Subcutaneous abdominal adipose tissue (tissue), 5 donors: ENCODE measurements around the gene SPOCK3.

Experiments
- H3K27ac ChIP-seq: one replicate; pipeline ENCODE4 v1.7.0; 2013; ENCODE audit warnings: low read depth, mild to moderate bottlenecking, inconsistent platforms, low read length, moderate library complexity
- H3K27me3 ChIP-seq, 5 donors: one replicate each; pipeline ENCODE4 v1.7.0; 2013; ENCODE audit warnings: low read length in 5 of 5, inconsistent platforms in 1 of 5; ENCODE audit not compliant: control insufficient read depth in 5 of 5, insufficient read depth in 4 of 5
- H3K36me3 ChIP-seq, 5 donors: one replicate each; pipeline ENCODE4 v1.7.0; 2013; ENCODE audit warnings: low read length in 5 of 5; ENCODE audit not compliant: control insufficient read depth in 5 of 5, insufficient read depth in 5 of 5
- H3K4me1 ChIP-seq, 5 donors: one replicate each; pipeline ENCODE4 v1.7.0; 2013; ENCODE audit warnings: low read length in 5 of 5, mild to moderate bottlenecking in 3 of 5, moderate library complexity in 1 of 5; ENCODE audit not compliant: control insufficient read depth in 5 of 5, insufficient read depth in 5 of 5
- H3K4me3 ChIP-seq, 5 donors: one replicate each; pipeline ENCODE4 v1.7.0; 2013; ENCODE audit warnings: low read length in 5 of 5, low read depth in 1 of 5
- H3K9ac ChIP-seq, 5 donors: one replicate each; pipeline ENCODE4 v1.7.0; 2013; ENCODE audit warnings: low read length in 5 of 5, mild to moderate bottlenecking in 4 of 5, moderate library complexity in 3 of 5
- H3K9me3 ChIP-seq, 5 donors: one replicate each; pipeline ENCODE4 v1.7.0; 2013; ENCODE audit warnings: low read length in 5 of 5; ENCODE audit not compliant: control insufficient read depth in 5 of 5
- donor health status: healthy.
- donor health status: healthy.
- donor health status: healthy.
- donor health status: healthy.
- donor health status: healthy.

The SPOCK3 gene

DNA sequence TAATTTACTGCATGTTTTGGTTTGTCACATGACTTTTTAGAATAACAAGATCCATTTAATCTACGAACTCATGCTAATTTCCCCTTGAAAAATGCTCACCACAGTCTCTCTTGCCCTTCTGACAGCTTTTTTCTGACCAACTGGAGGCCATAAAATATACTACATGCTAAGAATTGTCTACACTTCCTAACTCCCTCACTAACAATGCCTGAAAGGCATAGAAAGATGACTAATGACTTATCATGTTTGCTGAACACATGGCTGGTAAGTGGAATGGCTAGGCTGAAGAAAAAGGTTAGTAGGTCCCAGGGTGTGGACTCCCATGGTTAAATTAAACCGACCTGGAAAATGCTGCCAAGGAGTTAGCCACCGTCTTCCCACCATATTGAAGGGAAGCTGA lies 309.9 kb downstream of the SPOCK3 start:
- H3K9me3 ChIP-seq, result no peaks in the 10 kb centered on the region
- H3K4me1 ChIP-seq, result no peaks in the 10 kb centered on the region
- no peak overlapping the region for H3K9ac ChIP-seq
- H3K4me3 ChIP-seq, result no peak overlapping the region
- no peaks in the 10 kb centered on the region for H3K27me3 ChIP-seq
- no peaks in the 10 kb centered on the region for H3K36me3 ChIP-seq
- H3K27ac ChIP-seq, result no peak overlapping the region

GRCh38 chr4:166913926-166914325 lies 320.4 kb downstream of the SPOCK3 start:
- no peak overlapping the region for H3K9ac ChIP-seq

GRCh38 chr4:166903408-166903807 lies 330.9 kb downstream of the SPOCK3 start:
- H3K9me3 ChIP-seq, result peaks cover 0 to 3% (median 0%) of the 10 kb centered on the region in 5 donors
- no peak overlapping the region for H3K9ac ChIP-seq
- no peaks in the 10 kb centered on the region for H3K36me3 ChIP-seq
- H3K27ac ChIP-seq, result no peak overlapping the region
- H3K27me3 ChIP-seq, result no peaks in the 10 kb centered on the region
- no peaks in the 10 kb centered on the region for H3K4me1 ChIP-seq
- no peak overlapping the region for H3K4me3 ChIP-seq

More at GRCh38 chr4:166913926-166914325, 320.4 kb downstream of the SPOCK3 start:
- Histone ChIP-seq H3K27ac (no peak overlapping the region), H3K4me1 (no peaks in the 10 kb centered on the region), H3K4me3 (no peak overlapping the region), H3K9me3 (no peaks in the 10 kb centered on the region), H3K27me3 (no peaks in the 10 kb centered on the region), H3K36me3 (no peaks in the 10 kb centered on the region)

GRCh38 chr4:166902941-166903340 lies 331.4 kb downstream of the SPOCK3 start:
- no peak overlapping the region for H3K27ac ChIP-seq
- H3K27me3 ChIP-seq, result no peaks in the 10 kb centered on the region
- no peaks in the 10 kb centered on the region for H3K4me1 ChIP-seq
- H3K9ac ChIP-seq, result no peak overlapping the region
- no peak overlapping the region for H3K4me3 ChIP-seq
- H3K36me3 ChIP-seq, result no peaks in the 10 kb centered on the region
- peaks cover 0 to 3% (median 0%) of the 10 kb centered on the region in 5 donors for H3K9me3 ChIP-seq

- Histone ChIP-seq H3K4me1 (no peaks in the 10 kb centered on the region), H3K27ac (no peak overlapping the region), H3K4me3 (no peak overlapping the region), H3K9me3 (no peaks in the 10 kb centered on the region), H3K27me3 (no peaks in the 10 kb centered on the region), H3K9ac (no peak overlapping the region), H3K36me3 (no peaks in the 10 kb centered on the region)
Measured at GRCh38 chr4:166896254-166896653, 338.0 kb downstream of the SPOCK3 start.

DNA sequence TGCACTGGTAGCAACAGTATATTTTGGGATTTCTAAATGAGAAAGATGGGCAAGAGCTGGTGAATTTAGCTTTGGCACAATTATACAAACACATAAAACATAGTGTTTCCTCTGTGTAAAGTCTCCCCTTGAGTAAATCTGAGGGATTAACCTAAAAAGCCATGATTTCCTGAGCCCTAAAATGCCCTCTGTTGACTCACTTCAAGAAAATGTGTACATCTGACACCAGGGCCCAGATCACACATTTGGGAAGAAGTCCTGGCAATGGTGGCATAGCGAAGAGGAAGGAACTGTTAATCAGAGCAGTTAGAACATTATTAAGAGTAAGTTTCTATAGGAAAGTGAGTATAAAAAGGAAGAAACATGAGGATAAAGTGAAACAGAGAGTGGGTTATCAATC lies 338.5 kb downstream of the SPOCK3 start:
- Histone ChIP-seq H3K9ac (no peak overlapping the region), H3K4me3 (no peak overlapping the region), H3K27me3 (no peaks in the 10 kb centered on the region), H3K4me1 (no peaks in the 10 kb centered on the region), H3K36me3 (no peaks in the 10 kb centered on the region), H3K9me3 (no peaks in the 10 kb centered on the region), H3K27ac (no peak overlapping the region)

DNA sequence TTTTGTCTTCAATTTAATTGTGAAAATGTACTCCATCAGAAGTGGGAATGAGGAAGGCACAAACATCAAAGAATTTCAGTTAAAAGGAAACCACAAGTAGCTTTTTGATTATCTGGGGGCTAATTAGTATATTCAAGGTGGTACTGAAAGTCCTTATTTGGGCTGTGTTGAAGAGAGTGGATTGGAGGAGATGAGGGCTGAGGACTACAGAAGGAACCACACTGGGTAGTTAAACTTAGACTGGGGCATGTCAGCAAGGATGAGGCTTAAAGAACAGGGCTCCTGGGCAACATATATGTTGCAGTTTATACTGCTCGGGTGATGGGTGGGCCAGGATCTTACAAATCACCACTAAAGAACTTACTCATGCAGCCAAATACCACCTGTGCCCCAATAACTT lies 346.8 kb downstream of the SPOCK3 start:
- Histone ChIP-seq H3K9ac (no peak overlapping the region), H3K27me3 (no peaks in the 10 kb centered on the region), H3K9me3 (no peaks in the 10 kb centered on the region), H3K36me3 (no peaks in the 10 kb centered on the region), H3K4me3 (no peak overlapping the region), H3K27ac (no peak overlapping the region), H3K4me1 (no peaks in the 10 kb centered on the region)

- Histone ChIP-seq H3K36me3 (no peaks in the 10 kb centered on the region), H3K9me3 (no peaks in the 10 kb centered on the region), H3K27ac (no peak overlapping the region), H3K9ac (no peak overlapping the region), H3K4me1 (no peaks in the 10 kb centered on the region), H3K27me3 (no peaks in the 10 kb centered on the region), H3K4me3 (no peak overlapping the region)
Measured at GRCh38 chr4:166886718-166887117, 347.6 kb downstream of the SPOCK3 start.

DNA sequence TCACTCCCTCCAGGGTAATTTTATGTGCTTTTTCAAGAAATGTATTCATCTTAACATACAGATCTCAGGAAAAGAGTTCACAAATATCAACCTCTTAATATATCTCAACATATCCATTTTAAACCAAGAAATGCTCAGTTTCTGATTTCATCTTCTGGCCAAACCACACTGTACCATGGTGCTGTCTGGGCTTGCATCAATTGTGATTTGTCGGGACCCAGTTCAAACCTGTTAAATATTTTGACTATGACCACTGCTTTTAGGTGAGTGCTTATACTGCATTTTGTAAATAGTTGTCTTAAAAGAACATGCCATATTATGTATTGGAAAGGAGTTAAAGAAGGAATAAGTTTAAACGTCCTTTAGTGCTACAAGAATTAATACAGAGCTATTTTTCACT lies 352.1 kb downstream of the SPOCK3 start:
- H3K4me3 ChIP-seq, result no peak overlapping the region
- no peaks in the 10 kb centered on the region for H3K36me3 ChIP-seq
- no peaks in the 10 kb centered on the region for H3K27me3 ChIP-seq
- H3K9ac ChIP-seq, result no peak overlapping the region
- no peaks in the 10 kb centered on the region for H3K4me1 ChIP-seq
- no peaks in the 10 kb centered on the region for H3K9me3 ChIP-seq
- H3K27ac ChIP-seq, result no peak overlapping the region

DNA sequence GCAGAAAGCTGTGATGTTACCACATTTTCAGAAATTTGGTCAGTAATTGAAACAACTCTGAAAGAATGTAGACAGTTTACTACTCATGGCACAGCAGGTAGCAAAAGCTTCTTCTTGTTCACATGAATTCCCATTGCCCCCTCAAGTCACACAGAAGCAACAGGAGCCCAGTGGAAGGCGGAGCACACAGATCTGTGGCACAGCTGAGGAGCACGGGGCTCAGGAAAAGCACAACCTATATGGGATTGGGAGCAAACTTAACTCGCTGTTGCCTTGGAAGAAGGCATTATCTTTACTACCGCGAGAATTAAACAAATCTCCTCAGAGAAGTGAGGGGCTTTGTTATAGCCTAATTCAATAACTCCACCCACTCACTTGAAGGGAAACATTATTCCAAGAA lies 358.5 kb downstream of the SPOCK3 start:
- Histone ChIP-seq H3K9ac (no peak overlapping the region), H3K27ac (no peak overlapping the region), H3K4me1 (no peaks in the 10 kb centered on the region), H3K36me3 (no peaks in the 10 kb centered on the region), H3K9me3 (no peaks in the 10 kb centered on the region), H3K4me3 (no peak overlapping the region), H3K27me3 (no peaks in the 10 kb centered on the region)

DNA sequence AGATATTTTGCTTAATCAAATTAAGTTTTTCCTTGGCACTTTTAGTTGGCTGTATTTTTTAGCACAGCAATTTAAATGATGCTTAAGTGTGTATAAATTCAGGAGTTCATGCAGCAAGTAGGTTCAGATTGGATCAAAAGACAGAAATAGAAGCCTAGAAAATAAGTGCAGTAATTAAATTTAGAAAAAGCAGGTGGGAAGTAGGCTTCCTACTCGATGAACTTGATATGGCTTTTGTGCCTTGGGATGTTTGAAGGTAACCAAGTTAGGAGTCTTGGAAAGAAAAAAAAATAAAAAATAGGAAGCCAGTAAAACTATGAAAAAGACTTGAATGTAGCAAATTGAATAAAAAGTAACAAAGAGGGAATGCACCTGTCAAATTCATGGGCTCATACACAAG lies 372.3 kb downstream of the SPOCK3 start:
- no peak overlapping the region for H3K9ac ChIP-seq
- H3K4me3 ChIP-seq, result no peak overlapping the region
- H3K36me3 ChIP-seq, result no peaks in the 10 kb centered on the region
- H3K9me3 ChIP-seq, result no peaks in the 10 kb centered on the region
- no peaks in the 10 kb centered on the region for H3K4me1 ChIP-seq
- no peak overlapping the region for H3K27ac ChIP-seq
- H3K27me3 ChIP-seq, result no peaks in the 10 kb centered on the region
